Measurements from ENCODE around the gene TOM1L2. TPM values are rescaled to one million over a fixed set of nuclear protein-coding genes. Genes with fewer than 3 reads are reported as not detected.

Gene TOM1L2
- total RNA-seq, 3 donors from 2014 or later (not counting 1 experiment from before 2014, with no cell fraction given) = 35.7 to 43.2 (median 35.7) TPM

GRCh38 chr17:17833658-17834357, 138.4 kb downstream of the TOM1L2 start:
- no peaks in the 10 kb centered on the region for H3K36me3 ChIP-seq (ENCODE audit: control insufficient read depth, insufficient read depth, low read length)
- Mint-ChIP-seq H3K27me3 (ENCODE audit: low read depth in 2 of 2) (no peaks in the 10 kb centered on the region), H3K9me3 (no peaks in the 10 kb centered on the region), H3K4me3 (peak overlapping the region; percentile 47), H3K4me1 (peaks cover 20 to 37% of the 10 kb centered on the region in 2 donors), H3K36me3 (no peaks in the 10 kb centered on the region), H3K27ac (peak overlapping the region; percentile 58 to 98)
- H3K27ac ChIP-seq (ENCODE audit: low read length) = no peak overlapping the region
- H3K27me3 ChIP-seq (ENCODE audit: control insufficient read depth, insufficient read depth, low read length) = no peaks in the 10 kb centered on the region
- DNase-seq (no peak), ATAC-seq (no peak)
- intact Hi-C loops (cut with micrococcal nuclease) = no loop called here
- H3K4me3 ChIP-seq (ENCODE audit: low read length) = no peak overlapping the region
- no peak for TF ChIP-seq CTCF (IDR thresholded peaks at IDR 0.05)
- no peaks in the 10 kb centered on the region for H3K9me3 ChIP-seq (ENCODE audit: control insufficient read depth, insufficient read depth, low read length)
- peaks cover 42% of the 10 kb centered on the region for H3K4me1 ChIP-seq (ENCODE audit: control insufficient read depth, insufficient read depth, low read length)
- WGBS (ENCODE audit: insufficient coverage) = 72% methylated on average over 7 of the region's 8 CpGs

- Histone ChIP-seq H3K9me3 (ENCODE audit: control insufficient read depth, insufficient read depth, low read length) (no peaks in the 10 kb centered on the region), H3K4me1 (ENCODE audit: control insufficient read depth, insufficient read depth, low read length) (peaks cover 38% of the 10 kb centered on the region), H3K27me3 (ENCODE audit: control insufficient read depth, insufficient read depth, low read length) (no peaks in the 10 kb centered on the region), H3K27ac (ENCODE audit: low read length) (no peak overlapping the region), H3K36me3 (ENCODE audit: control insufficient read depth, insufficient read depth, low read length) (no peaks in the 10 kb centered on the region), H3K4me3 (ENCODE audit: low read length) (no peak overlapping the region)
- Mint-ChIP-seq H3K4me1 (peaks cover 15 to 42% of the 10 kb centered on the region in 2 donors), H3K36me3 (no peaks in the 10 kb centered on the region), H3K27me3 (ENCODE audit: low read depth in 2 of 2) (no peaks in the 10 kb centered on the region), H3K27ac (peak overlapping the region in 1 of 2 donors; percentile 73), H3K4me3 (no peak overlapping the region), H3K9me3 (no peaks in the 10 kb centered on the region)
- ATAC-seq = no peak
- no peak for DNase-seq
- intact Hi-C loops (cut with micrococcal nuclease) = no loop called here
- WGBS (ENCODE audit: insufficient coverage) = 96% methylated on average over 1 of the region's 2 CpGs
- TF ChIP-seq CTCF (IDR thresholded peaks at IDR 0.05) = no peak
These were observed 140.2 kb downstream of the TOM1L2 start for GRCh38 chr17:17832032-17832363.

- H3K4me1 ChIP-seq (ENCODE audit: control insufficient read depth, insufficient read depth, low read length) = peaks cover 41% of the 10 kb centered on the region
- no peak for TF ChIP-seq CTCF (IDR thresholded peaks at IDR 0.05)
- intact Hi-C loops (cut with micrococcal nuclease) = no loop called here
- no peak overlapping the region for H3K4me3 ChIP-seq (ENCODE audit: low read length)
- Mint-ChIP-seq H3K27ac (no peak overlapping the region), H3K4me3 (no peak overlapping the region), H3K36me3 (no peaks in the 10 kb centered on the region), H3K27me3 (ENCODE audit: low read depth in 2 of 2) (no peaks in the 10 kb centered on the region), H3K4me1 (peaks cover 19 to 45% of the 10 kb centered on the region in 2 donors), H3K9me3 (no peaks in the 10 kb centered on the region)
- no peaks in the 10 kb centered on the region for H3K36me3 ChIP-seq (ENCODE audit: control insufficient read depth, insufficient read depth, low read length)
- H3K9me3 ChIP-seq (ENCODE audit: control insufficient read depth, insufficient read depth, low read length) = no peaks in the 10 kb centered on the region
- ATAC-seq = no peak
- H3K27ac ChIP-seq (ENCODE audit: low read length) = no peak overlapping the region
- WGBS (ENCODE audit: insufficient coverage) = 96% methylated on average over 12 of the region's 12 CpGs
- no peaks in the 10 kb centered on the region for H3K27me3 ChIP-seq (ENCODE audit: control insufficient read depth, insufficient read depth, low read length)
- no peak for DNase-seq
These were observed 140.8 kb downstream of the TOM1L2 start for GRCh38 chr17:17831208-17832031.

All from natural killer cell (primary cell).